GM12878 (cell line): Measurements from ENCODE around the gene PTPN14. TPM values are rescaled to one million over a fixed set of nuclear protein-coding genes. Genes with fewer than 3 reads are reported as not detected.

Source experiments
- IRF4 ChIP-seq: IDR thresholded peaks from 2 replicates; pipeline ENCODE4 v1.6.1; 2011; ENCODE audit warnings: low read depth, low read length
- NFIC ChIP-seq: IDR thresholded peaks from 2 replicates; pipeline ENCODE4 v1.6.1; 2012; ENCODE audit warnings: low read depth, mild to moderate bottlenecking, inconsistent platforms, low read length, moderate library complexity
- NR2C2 ChIP-seq: IDR thresholded peaks from 2 replicates; pipeline ENCODE4 v1.6.1; 2011; ENCODE audit warnings: borderline replicate concordance, low read depth; ENCODE audit not compliant: control insufficient read depth, insufficient read length
- PAX5 ChIP-seq: IDR thresholded peaks from 2 replicates; pipeline ENCODE4 v1.6.1; 2011; ENCODE audit warnings: low read depth, low read length, borderline replicate concordance
- SIN3A ChIP-seq: IDR thresholded peaks from 2 replicates; pipeline ENCODE4 v1.6.1; 2012; ENCODE audit warnings: low read depth, low read length, improper control_type of control experiment
- TCF7 ChIP-seq: IDR thresholded peaks from 2 replicates; pipeline ENCODE4 v1.6.1; 2014; ENCODE audit warnings: antibody characterized with exemption, borderline replicate concordance
- ZBED1 ChIP-seq: IDR thresholded peaks from 2 replicates; pipeline ENCODE4 v1.6.1; 2016; ENCODE audit warnings: borderline replicate concordance
- ZNF24 ChIP-seq: fragments of 450-650 bp; IDR thresholded peaks from 2 replicates; pipeline ENCODE4 v1.6.1; 2017; ENCODE audit warnings: antibody characterized with exemption, mild to moderate bottlenecking
- polyA plus RNA-seq, 11 experiments: library from polyadenylated mRNA; depleted of rRNA in 4 of 11; unstranded in 6 of 11; stranded (reverse) in 5 of 11; fragments of >200 nt; fragmentation: Nextera tagmentation in 4 of 11; fragmentation: Illumina TruSeq in 1 of 11; extraction: Ambion mirVana in 4 of 11; extraction: Trizol in 1 of 11; gene quantifications; 1 replicate in 1 of 11; 2 replicates in 10 of 11; pipeline versions ENCODE4 v1.2.1 to v1.2.3, GENCODE V29; 2011 to 2016; ENCODE audit warnings: inconsistent platforms in 2 of 11, missing spikeins in 2 of 11, low read depth in 1 of 11
- total RNA-seq, 4 experiments: library from RNA; depleted of rRNA in 3 of 4; stranded (reverse); fragments of >200 nt in 3 of 4; fragmentation: Illumina TruSeq in 1 of 4; extraction: Trizol in 1 of 4; gene quantifications; 2 replicates each; pipeline versions ENCODE4 v1.2.1 to v1.2.3, GENCODE V29; 2013 to 2021
- TF ChIP-seq, protein P1 (sequence below): fragments of 450-650 bp; IDR thresholded peaks from 2 replicates; pipeline ENCODE4 v1.6.1; 2016; ENCODE audit warnings: mild to moderate bottlenecking, moderate library complexity, borderline replicate concordance
- TF ChIP-seq, protein P2 (sequence below): IDR thresholded peaks from 2 replicates; pipeline ENCODE4 v1.6.1; 2012; ENCODE audit warnings: low read length, inconsistent platforms

The PTPN14 gene
- total and polyA plus RNA-seq, 10 of the 15 experiments (the other 5 are each of a cell fraction or from before 2014, with no cell fraction given), result 0.05 to 5.1 (median 0.44) TPM

DNA sequence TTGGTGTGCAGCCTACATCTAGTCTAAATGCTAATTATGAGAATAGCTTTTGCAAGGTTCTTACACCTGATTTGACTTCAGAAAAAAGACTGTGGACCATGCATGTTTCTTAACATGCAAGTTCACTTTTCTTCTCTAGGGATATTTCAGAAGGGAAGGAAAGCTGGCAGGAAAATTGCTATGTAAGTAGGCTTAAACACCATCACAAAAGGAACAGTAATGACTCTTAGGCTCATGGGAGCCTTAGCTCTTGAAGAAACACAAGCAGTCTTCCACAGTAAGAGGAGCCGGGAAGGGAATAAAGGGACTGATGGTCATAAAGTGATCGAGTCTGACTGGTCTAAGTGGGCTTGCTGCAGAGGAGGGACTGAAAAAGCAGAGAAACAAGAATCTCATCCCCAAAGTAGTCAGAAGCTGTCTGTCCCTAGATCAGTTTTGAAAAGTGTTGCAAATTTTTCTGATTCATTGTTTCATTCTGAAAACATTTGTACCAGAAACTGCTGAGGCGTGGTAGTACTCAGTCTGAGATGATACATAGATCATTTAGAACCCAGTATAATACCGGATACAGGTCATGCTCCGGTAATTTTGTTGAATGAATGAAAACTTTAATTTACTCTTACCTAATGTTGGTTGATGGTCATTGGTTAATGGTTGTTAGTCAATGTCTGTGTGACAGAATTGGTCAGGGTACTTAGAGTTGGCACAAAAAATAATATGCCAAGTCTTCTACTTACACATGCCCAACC lies 229.5 kb downstream of the PTPN14 start (continued):
- no peak for TF ChIP-seq IRF4
- TF ChIP-seq, protein P1, sequence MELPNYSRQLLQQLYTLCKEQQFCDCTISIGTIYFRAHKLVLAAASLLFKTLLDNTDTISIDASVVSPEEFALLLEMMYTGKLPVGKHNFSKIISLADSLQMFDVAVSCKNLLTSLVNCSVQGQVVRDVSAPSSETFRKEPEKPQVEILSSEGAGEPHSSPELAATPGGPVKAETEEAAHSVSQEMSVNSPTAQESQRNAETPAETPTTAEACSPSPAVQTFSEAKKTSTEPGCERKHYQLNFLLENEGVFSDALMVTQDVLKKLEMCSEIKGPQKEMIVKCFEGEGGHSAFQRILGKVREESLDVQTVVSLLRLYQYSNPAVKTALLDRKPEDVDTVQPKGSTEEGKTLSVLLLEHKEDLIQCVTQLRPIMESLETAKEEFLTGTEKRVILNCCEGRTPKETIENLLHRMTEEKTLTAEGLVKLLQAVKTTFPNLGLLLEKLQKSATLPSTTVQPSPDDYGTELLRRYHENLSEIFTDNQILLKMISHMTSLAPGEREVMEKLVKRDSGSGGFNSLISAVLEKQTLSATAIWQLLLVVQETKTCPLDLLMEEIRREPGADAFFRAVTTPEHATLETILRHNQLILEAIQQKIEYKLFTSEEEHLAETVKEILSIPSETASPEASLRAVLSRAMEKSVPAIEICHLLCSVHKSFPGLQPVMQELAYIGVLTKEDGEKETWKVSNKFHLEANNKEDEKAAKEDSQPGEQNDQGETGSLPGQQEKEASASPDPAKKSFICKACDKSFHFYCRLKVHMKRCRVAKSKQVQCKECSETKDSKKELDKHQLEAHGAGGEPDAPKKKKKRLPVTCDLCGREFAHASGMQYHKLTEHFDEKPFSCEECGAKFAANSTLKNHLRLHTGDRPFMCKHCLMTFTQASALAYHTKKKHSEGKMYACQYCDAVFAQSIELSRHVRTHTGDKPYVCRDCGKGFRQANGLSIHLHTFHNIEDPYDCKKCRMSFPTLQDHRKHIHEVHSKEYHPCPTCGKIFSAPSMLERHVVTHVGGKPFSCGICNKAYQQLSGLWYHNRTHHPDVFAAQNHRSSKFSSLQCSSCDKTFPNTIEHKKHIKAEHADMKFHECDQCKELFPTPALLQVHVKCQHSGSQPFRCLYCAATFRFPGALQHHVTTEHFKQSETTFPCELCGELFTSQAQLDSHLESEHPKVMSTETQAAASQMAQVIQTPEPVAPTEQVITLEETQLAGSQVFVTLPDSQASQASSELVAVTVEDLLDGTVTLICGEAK, result peak; percentile 53; the same call in 1 of the 2 replicates
- no peak for TF ChIP-seq NR2C2
- peak; percentile 41; the same call in 1 of the 2 replicates for TF ChIP-seq ZBED1
- TF ChIP-seq SIN3A, result no peak
- TF ChIP-seq, protein P2, sequence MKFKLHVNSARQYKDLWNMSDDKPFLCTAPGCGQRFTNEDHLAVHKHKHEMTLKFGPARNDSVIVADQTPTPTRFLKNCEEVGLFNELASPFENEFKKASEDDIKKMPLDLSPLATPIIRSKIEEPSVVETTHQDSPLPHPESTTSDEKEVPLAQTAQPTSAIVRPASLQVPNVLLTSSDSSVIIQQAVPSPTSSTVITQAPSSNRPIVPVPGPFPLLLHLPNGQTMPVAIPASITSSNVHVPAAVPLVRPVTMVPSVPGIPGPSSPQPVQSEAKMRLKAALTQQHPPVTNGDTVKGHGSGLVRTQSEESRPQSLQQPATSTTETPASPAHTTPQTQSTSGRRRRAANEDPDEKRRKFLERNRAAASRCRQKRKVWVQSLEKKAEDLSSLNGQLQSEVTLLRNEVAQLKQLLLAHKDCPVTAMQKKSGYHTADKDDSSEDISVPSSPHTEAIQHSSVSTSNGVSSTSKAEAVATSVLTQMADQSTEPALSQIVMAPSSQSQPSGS, result 0 out of 2 replicates have a peak, but pooled peaks have one; percentile 34
- TF ChIP-seq PAX5, result peak; percentile 91
- TF ChIP-seq TCF7, result no peak
- TF ChIP-seq ZNF24, result peak; percentile 92
- TF ChIP-seq NFIC, result peak; percentile 60; the same call in 1 of the 2 replicates
- TF ChIP-seq, all 136 proteins: peak for 9
